Sigmoid colon (tissue), 7 donors: ENCODE data around the gene CCNK. TPM values are rescaled to one million over a fixed set of nuclear protein-coding genes. Genes with fewer than 3 reads are reported as not detected.

ENCODE experiments used
- DNase-seq: peaks from one replicate; pipeline ENCODE4 v3.0.0-alpha.2; 2019
- H3K27ac ChIP-seq, 4 donors: fragments of 200-600 bp; sonication (generic); one replicate each; pipeline ENCODE4 v1.5.1; 2016 to 2019; ENCODE audit warnings: mild to moderate bottlenecking in 1 of 4
- H3K27me3 ChIP-seq, 3 donors: fragments of 200-600 bp; sonication (generic); one replicate each; pipeline ENCODE4 v1.5.1; 2019; ENCODE audit warnings: mild to moderate bottlenecking in 1 of 3
- H3K36me3 ChIP-seq, 4 donors: fragments of 200-600 bp; sonication (generic); one replicate each; pipeline ENCODE4 v1.5.1; 2016 to 2019
- H3K4me1 ChIP-seq, 4 donors: fragments of 200-600 bp; sonication (generic); one replicate each; pipeline ENCODE4 v1.5.1; 2017 to 2019
- H3K4me3 ChIP-seq, 4 donors: fragments of 200-600 bp; sonication (generic); one replicate each; pipeline ENCODE4 v1.5.1; 2017 to 2019; ENCODE audit warnings: mild to moderate bottlenecking in 2 of 4, moderate library complexity in 1 of 4
- H3K9me3 ChIP-seq, 4 donors: fragments of 200-600 bp in 3 of 4; sonication (generic) in 3 of 4; one replicate each; pipeline versions ENCODE4 v1.5.1 to v1.6.1; 2013 to 2019
- EP300 ChIP-seq, 4 donors: sonication (generic); formaldehyde crosslinking; IDR thresholded peaks; one replicate each; pipeline ENCODE4 v1.6.1; 2017; ENCODE audit warnings: antibody characterized with exemption in 4 of 4
- POLR2A ChIP-seq, 2 donors: fragments of 450-650 bp; IDR thresholded peaks; one replicate each; pipeline ENCODE4 v1.6.1; 2016; ENCODE audit warnings: antibody characterized with exemption in 2 of 2, mild to moderate bottlenecking in 2 of 2, moderate library complexity in 2 of 2
- POLR2AphosphoS5 ChIP-seq, 4 donors: sonication (generic); formaldehyde crosslinking; IDR thresholded peaks; one replicate each; pipeline ENCODE4 v1.6.1; 2017; ENCODE audit warnings: antibody characterized with exemption in 4 of 4
- WGBS, 2 donors: extraction: QIAGEN DNeasy Blood & Tissue Kit; methylation state at CpG; one replicate each; pipeline ENCODE4 v1.1.7; 2013; 5-methylcytosine and 5-hydroxymethylcytosine counted together
- intact Hi-C: fragments of 100-400 bp; cut with DNase I; formaldehyde crosslinking; loops from one replicate; pipeline ENCODE4 v1.15.1; 2023
- polyA plus RNA-seq, 3 donors: library from polyadenylated mRNA; stranded (reverse); fragments of 200-250 nt; gene quantifications; one replicate each; pipeline ENCODE4 v1.2.3, GENCODE V29; 2013
- total RNA-seq, 4 donors: library from RNA; depleted of rRNA; stranded (reverse); fragments of >200 nt; gene quantifications; one replicate each; pipeline ENCODE4 v1.1.0, GENCODE V29; 2016
- TF ChIP-seq, protein P1 (sequence below), 4 experiments: fragments of 450-650 bp in 3 of 4; fragments of 200-600 bp in 1 of 4; IDR thresholded peaks; one replicate each; pipeline ENCODE4 v1.5.1; 2016 to 2019; ENCODE audit warnings: antibody characterized with exemption in 4 of 4, mild to moderate bottlenecking in 3 of 4, moderate library complexity in 2 of 4
- donor health status: healthy with polysubstance abuse.
- donor health status: Bipolar disorder and iron deficiency.
- donor health status: healthy.

Gene CCNK
- total and polyA plus RNA-seq, 7 donors, result 13.2 to 25.9 (median 18.1) TPM

- TF ChIP-seq EP300 (IDR thresholded peaks at IDR 0.05) (no peak), POLR2AphosphoS5 (IDR thresholded peaks at IDR 0.05) (no peak)
- H3K4me3 ChIP-seq, result no peak overlapping the region
- intact Hi-C loops, result no loop called here
- H3K27me3 ChIP-seq, result no peaks in the 10 kb centered on the region
- H3K9me3 ChIP-seq, result no peaks in the 10 kb centered on the region
- 85 to 94% methylated on average over 5 of the region's 5 CpGs for WGBS, 2 donors
- no peak for DNase-seq
- H3K36me3 ChIP-seq, result peaks cover 6 to 77% (median 34%) of the 10 kb centered on the region in 4 donors
- H3K4me1 ChIP-seq, result peaks cover 0 to 8% (median 3%) of the 10 kb centered on the region in 4 donors
- H3K27ac ChIP-seq, result no peak overlapping the region
Observed at GRCh38 chr14:99461411-99462085, 19.7 kb upstream of the CCNK start.

GRCh38 chr14:99462210-99462609 is 19.0 kb upstream of the CCNK start:
- whole genome bisulfite sequencing, 2 donors, result 69 to 70% methylated on average over 6 of the region's 6 CpGs
- Histone ChIP-seq H3K4me1 (peaks cover 0 to 13% (median 4%) of the 10 kb centered on the region in 4 donors), H3K9me3 (no peaks in the 10 kb centered on the region), H3K27me3 (no peaks in the 10 kb centered on the region), H3K36me3 (peaks cover 6 to 70% (median 33%) of the 10 kb centered on the region in 4 donors), H3K4me3 (no peak overlapping the region), H3K27ac (no peak overlapping the region)
- intact Hi-C loops, result no loop called here
- no peak for DNase-seq
- no peak for TF ChIP-seq EP300 (IDR thresholded peaks at IDR 0.05)
- TF ChIP-seq, protein P1, sequence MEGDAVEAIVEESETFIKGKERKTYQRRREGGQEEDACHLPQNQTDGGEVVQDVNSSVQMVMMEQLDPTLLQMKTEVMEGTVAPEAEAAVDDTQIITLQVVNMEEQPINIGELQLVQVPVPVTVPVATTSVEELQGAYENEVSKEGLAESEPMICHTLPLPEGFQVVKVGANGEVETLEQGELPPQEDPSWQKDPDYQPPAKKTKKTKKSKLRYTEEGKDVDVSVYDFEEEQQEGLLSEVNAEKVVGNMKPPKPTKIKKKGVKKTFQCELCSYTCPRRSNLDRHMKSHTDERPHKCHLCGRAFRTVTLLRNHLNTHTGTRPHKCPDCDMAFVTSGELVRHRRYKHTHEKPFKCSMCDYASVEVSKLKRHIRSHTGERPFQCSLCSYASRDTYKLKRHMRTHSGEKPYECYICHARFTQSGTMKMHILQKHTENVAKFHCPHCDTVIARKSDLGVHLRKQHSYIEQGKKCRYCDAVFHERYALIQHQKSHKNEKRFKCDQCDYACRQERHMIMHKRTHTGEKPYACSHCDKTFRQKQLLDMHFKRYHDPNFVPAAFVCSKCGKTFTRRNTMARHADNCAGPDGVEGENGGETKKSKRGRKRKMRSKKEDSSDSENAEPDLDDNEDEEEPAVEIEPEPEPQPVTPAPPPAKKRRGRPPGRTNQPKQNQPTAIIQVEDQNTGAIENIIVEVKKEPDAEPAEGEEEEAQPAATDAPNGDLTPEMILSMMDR (IDR thresholded peaks at IDR 0.05), result no peak
- TF ChIP-seq POLR2A (IDR thresholded peaks at IDR 0.05), result no peak
- TF ChIP-seq POLR2AphosphoS5 (IDR thresholded peaks at IDR 0.05), result no peak

DNA sequence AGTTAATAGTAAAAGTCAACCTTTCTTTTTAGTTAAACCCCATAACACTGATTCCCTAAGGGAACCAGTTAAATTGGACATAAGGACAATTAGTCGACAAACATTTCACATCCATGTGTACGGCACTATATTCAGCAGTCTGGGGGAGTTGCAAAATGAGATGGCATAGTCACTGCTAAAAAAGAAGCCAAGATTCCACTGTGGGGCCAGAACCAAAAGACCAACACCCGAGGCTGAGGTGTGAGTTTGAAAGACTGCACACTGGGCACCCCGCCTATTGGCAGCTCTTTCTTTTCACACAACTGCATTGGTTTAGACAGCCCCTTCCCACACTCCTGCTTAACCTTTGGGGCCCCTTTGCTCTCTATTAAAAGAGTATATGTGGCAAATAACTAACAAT is 17.2 kb upstream of the CCNK start:
- peaks cover 6 to 59% (median 30%) of the 10 kb centered on the region in 4 donors for H3K36me3 ChIP-seq
- TF ChIP-seq POLR2A (IDR thresholded peaks at IDR 0.05), result no peak
- TF ChIP-seq EP300 (IDR thresholded peaks at IDR 0.05), result no peak
- no peak for TF ChIP-seq POLR2AphosphoS5 (IDR thresholded peaks at IDR 0.05)
- TF ChIP-seq, protein P1 (IDR thresholded peaks at IDR 0.05), result no peak
- intact Hi-C loops, result no loop called here
- no peaks in the 10 kb centered on the region for H3K27me3 ChIP-seq
- H3K27ac ChIP-seq, result no peak overlapping the region
- no peaks in the 10 kb centered on the region for H3K9me3 ChIP-seq
- no peak for DNase-seq
- H3K4me3 ChIP-seq, result no peak overlapping the region
- WGBS, 2 donors, result 92 to 94% methylated on average over 4 of the region's 4 CpGs
- peaks cover 0 to 22% (median 15%) of the 10 kb centered on the region in 4 donors for H3K4me1 ChIP-seq

GRCh38 chr14:99465288-99465687 is 15.9 kb upstream of the CCNK start:
- TF ChIP-seq POLR2AphosphoS5 (IDR thresholded peaks at IDR 0.05) (no peak), POLR2A (IDR thresholded peaks at IDR 0.05) (no peak), EP300 (IDR thresholded peaks at IDR 0.05) (no peak)
- TF ChIP-seq, protein P1 (IDR thresholded peaks at IDR 0.05), result no peak
- no peak overlapping the region for H3K4me3 ChIP-seq
- H3K36me3 ChIP-seq, result peaks cover 6 to 51% (median 29%) of the 10 kb centered on the region in 4 donors
- H3K27me3 ChIP-seq, result no peaks in the 10 kb centered on the region
- WGBS, 2 donors, result 94% methylated on average over 9 of the region's 9 CpGs
- H3K4me1 ChIP-seq, result peaks cover 0 to 16% (median 11%) of the 10 kb centered on the region in 4 donors
- H3K27ac ChIP-seq, result no peak overlapping the region
- H3K9me3 ChIP-seq, result no peaks in the 10 kb centered on the region
- intact Hi-C loops, result no loop called here
- no peak for DNase-seq

DNA sequence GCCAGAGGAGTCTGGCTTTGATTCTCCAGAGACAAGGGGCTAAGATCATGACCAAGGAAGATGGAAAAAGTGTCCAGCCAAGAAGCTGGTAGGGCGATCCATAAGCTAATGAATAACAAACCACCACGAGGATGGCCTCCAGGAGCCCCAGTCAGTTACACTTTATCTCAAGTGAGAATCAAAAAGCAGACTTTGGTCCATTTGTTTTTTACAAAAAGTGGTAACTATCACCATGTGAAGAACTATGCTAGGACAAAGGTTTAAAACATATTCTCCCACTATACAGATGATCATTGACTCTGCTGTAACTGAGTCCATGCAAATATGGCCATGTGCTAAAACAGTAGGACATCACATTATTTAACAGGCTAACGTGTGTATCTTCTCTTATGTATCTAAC is 14.5 kb upstream of the CCNK start:
- TF ChIP-seq POLR2A (IDR thresholded peaks at IDR 0.05) (no peak), EP300 (IDR thresholded peaks at IDR 0.05) (no peak), POLR2AphosphoS5 (IDR thresholded peaks at IDR 0.05) (no peak)
- TF ChIP-seq, protein P1 (IDR thresholded peaks at IDR 0.05), result no peak
- Histone ChIP-seq H3K4me1 (peaks cover 0 to 16% (median 11%) of the 10 kb centered on the region in 4 donors), H3K9me3 (no peaks in the 10 kb centered on the region), H3K27ac (no peak overlapping the region), H3K27me3 (no peaks in the 10 kb centered on the region), H3K4me3 (no peak overlapping the region), H3K36me3 (peaks cover 6 to 38% (median 24%) of the 10 kb centered on the region in 4 donors)
- 74 to 87% methylated on average over 3 of the region's 3 CpGs for WGBS, 2 donors
- intact Hi-C loops, result no loop called here
- DNase-seq, result no peak
